Neural crest cell (in vitro differentiated cells): ENCODE data around the gene DOK6. TPM values are rescaled to one million over a fixed set of nuclear protein-coding genes. Genes with fewer than 3 reads are reported as not detected.

ENCODE experiments used
- DNase-seq: peaks from one replicate; pipeline ENCODE4 v3.0.0; 2021; ENCODE audit warnings: low read depth, mixed read lengths, low spot score
- H3K27ac Mint-ChIP-seq: one replicate; pipeline ENCODE4 v1.8.0; 2021; ENCODE audit warnings: mild to moderate bottlenecking, mixed read lengths; ENCODE audit not compliant: unreplicated experiment
- H3K27me3 Mint-ChIP-seq: 2 replicates; pipeline ENCODE4 v1.8.0; 2021; ENCODE audit warnings: low read depth, mild to moderate bottlenecking, mixed read lengths
- H3K36me3 Mint-ChIP-seq: 2 replicates; pipeline ENCODE4 v1.8.0; 2021; ENCODE audit warnings: low read depth, mild to moderate bottlenecking, mixed read lengths
- H3K4me1 Mint-ChIP-seq: 2 replicates; pipeline ENCODE4 v1.8.0; 2021; ENCODE audit warnings: mixed read lengths
- H3K4me3 Mint-ChIP-seq: one replicate; pipeline ENCODE4 v1.8.0; 2021; ENCODE audit warnings: mild to moderate bottlenecking, mixed read lengths
- H3K9me3 Mint-ChIP-seq: 2 replicates; pipeline ENCODE4 v1.8.0; 2021; ENCODE audit warnings: mixed read lengths
- total RNA-seq: library from RNA; stranded (reverse); gene quantifications from 2 replicates; pipeline ENCODE4 v1.2.1, GENCODE V29; 2021
- TF ChIP-seq, protein P1 (sequence below): fragments of 200-600 bp; sonication (generic); conservative IDR thresholded peaks from 2 replicates; pipeline ENCODE4 v1.5.0; 2021; ENCODE audit warnings: antibody characterized with exemption, mild to moderate bottlenecking

Gene DOK6
- total RNA-seq, 1 donor from 2014 or later: 3.6 TPM

DNA sequence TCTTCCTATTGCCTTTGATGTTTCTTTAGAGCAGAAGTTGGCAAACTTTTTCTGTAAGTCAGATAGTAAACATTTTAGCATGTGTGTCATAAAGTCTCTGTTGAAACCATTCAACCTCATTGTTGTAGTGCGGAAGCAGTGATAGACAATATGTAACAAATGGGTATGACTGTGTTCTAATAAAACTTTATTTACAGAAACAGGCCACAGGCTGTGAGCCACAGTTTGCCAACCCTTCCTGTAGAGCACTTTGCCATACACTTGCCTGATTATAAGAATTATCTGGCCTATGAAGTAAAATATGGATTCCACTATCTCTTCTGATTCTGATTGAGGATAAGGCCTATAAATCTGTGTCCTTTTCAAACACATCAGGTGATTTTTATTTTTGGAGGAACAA lies 237.4 kb downstream of the DOK6 start:
- TF ChIP-seq, protein P1, sequence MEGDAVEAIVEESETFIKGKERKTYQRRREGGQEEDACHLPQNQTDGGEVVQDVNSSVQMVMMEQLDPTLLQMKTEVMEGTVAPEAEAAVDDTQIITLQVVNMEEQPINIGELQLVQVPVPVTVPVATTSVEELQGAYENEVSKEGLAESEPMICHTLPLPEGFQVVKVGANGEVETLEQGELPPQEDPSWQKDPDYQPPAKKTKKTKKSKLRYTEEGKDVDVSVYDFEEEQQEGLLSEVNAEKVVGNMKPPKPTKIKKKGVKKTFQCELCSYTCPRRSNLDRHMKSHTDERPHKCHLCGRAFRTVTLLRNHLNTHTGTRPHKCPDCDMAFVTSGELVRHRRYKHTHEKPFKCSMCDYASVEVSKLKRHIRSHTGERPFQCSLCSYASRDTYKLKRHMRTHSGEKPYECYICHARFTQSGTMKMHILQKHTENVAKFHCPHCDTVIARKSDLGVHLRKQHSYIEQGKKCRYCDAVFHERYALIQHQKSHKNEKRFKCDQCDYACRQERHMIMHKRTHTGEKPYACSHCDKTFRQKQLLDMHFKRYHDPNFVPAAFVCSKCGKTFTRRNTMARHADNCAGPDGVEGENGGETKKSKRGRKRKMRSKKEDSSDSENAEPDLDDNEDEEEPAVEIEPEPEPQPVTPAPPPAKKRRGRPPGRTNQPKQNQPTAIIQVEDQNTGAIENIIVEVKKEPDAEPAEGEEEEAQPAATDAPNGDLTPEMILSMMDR: no peak
- Mint-ChIP-seq H3K4me1 (peaks cover 6% of the 10 kb centered on the region), H3K4me3 (no peak overlapping the region), H3K27me3 (no peaks in the 10 kb centered on the region), H3K9me3 (no peaks in the 10 kb centered on the region), H3K27ac (no peak overlapping the region), H3K36me3 (no peaks in the 10 kb centered on the region)
- DNase-seq: no peak

DNA sequence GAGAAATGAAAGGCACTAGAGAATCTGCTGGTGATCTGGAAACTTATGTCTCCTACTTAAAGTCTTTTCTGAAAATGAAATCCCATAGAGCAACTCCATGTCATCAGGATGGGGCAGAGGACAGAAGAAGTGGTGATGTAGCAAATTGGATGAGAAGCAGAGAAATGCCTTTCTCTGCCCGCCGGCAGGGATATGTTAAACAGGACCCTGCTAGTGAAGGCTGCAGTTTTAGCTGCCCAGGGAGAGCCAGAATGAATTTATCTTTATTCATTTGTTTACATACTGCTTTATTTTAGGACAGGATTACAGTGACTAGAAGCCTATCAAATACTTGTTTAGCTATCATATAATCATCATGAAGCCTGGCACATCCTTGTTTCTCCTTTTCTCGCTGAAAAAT lies 247.0 kb downstream of the DOK6 start:
- DNase-seq: no peak
- H3K9me3 Mint-ChIP-seq: no peaks in the 10 kb centered on the region
- H3K36me3 Mint-ChIP-seq: no peaks in the 10 kb centered on the region
- no peak overlapping the region for H3K27ac Mint-ChIP-seq
- no peaks in the 10 kb centered on the region for H3K4me1 Mint-ChIP-seq
- H3K4me3 Mint-ChIP-seq: no peak overlapping the region
- no peaks in the 10 kb centered on the region for H3K27me3 Mint-ChIP-seq
- TF ChIP-seq, protein P1: no peak

DNA sequence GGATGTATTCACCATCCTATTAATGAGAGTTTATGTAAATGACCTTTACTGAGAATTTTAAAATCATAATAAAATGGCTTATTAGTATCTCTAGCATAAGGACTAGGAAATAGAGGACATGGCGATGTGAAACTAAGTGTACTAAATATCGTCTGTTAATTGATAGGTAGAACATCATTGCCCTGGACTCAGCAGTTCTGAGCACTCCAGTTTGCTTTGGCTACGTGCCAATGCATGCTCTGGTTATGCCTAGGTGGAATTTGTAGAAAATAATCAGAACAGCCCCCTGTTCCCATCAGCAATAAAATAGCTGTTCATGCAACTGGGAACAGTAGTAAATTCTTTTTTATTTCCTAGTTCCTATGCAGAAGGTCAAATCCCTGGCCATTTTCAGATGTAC lies 247.8 kb downstream of the DOK6 start:
- Mint-ChIP-seq H3K9me3 (no peaks in the 10 kb centered on the region), H3K4me1 (no peaks in the 10 kb centered on the region), H3K27me3 (no peaks in the 10 kb centered on the region), H3K36me3 (no peaks in the 10 kb centered on the region), H3K27ac (no peak overlapping the region), H3K4me3 (no peak overlapping the region)
- TF ChIP-seq, protein P1: no peak
- DNase-seq: no peak

DNA sequence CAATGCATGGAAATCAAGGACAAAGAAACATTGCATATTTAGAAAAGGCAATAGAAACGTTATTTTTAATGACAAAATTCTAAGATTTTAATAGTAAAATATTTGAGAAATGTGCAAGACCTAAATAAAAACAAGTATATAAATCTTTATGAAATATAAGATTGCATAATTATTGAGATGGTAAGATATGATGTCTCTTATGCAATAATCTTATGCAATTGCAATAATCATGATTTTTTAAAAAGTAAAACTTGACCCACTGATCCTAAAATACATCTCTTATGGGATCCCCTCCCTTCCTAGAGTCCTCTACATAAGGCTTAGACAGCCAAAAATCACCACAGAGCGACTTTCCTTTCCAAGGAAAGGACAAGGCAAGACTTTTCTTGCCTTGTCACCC lies 249.0 kb downstream of the DOK6 start:
- no peaks in the 10 kb centered on the region for H3K9me3 Mint-ChIP-seq
- H3K36me3 Mint-ChIP-seq: no peaks in the 10 kb centered on the region

DNA sequence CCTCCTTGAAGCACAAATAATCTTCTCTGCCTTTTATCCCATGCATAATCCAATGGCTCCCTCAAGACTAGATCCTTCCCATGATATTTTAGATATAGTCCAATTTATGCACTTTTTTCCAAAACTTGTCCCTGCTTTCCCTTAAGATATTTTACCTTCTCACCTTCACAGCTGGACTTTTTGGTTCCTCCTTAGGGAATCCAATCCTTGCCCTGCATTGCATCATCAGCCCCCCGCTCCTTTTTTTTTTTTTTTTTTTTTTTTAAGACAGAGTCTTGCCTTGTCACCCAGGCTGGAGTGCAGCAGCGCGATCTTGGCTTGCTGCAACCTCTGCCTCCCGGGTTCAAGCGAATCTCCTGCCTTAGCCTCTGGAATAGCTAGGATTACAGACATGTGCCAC lies 250.6 kb downstream of the DOK6 start:
- H3K27me3 Mint-ChIP-seq: no peaks in the 10 kb centered on the region
- DNase-seq: no peak

More for the DNA sequence above, 249.0 kb downstream of the DOK6 start:
- TF ChIP-seq, protein P1: no peak
- H3K4me1 Mint-ChIP-seq: no peaks in the 10 kb centered on the region
- H3K27me3 Mint-ChIP-seq: no peaks in the 10 kb centered on the region
- H3K27ac Mint-ChIP-seq: no peak overlapping the region
- H3K4me3 Mint-ChIP-seq: no peak overlapping the region
- DNase-seq: no peak

More for the DNA sequence above, 250.6 kb downstream of the DOK6 start:
- Mint-ChIP-seq H3K27ac (no peak overlapping the region), H3K4me1 (peaks cover 6% of the 10 kb centered on the region), H3K4me3 (no peak overlapping the region), H3K9me3 (no peaks in the 10 kb centered on the region), H3K36me3 (no peaks in the 10 kb centered on the region)
- TF ChIP-seq, protein P1: no peak
